HL-60 (cell line): ENCODE results near the gene EPHB2.

Experiments used
- DNase-seq, 2 experiments: peaks; one replicate each; pipeline ENCODE4 v3.0.0-alpha.2; 2010 to 2020; ENCODE audit warnings: low read depth in 1 of 2, low spot score in 1 of 2
- H3K27ac ChIP-seq: fragments of 250-450 bp; sonication (Bioruptor Pico); replicated peaks from 2 replicates; pipeline ENCODE4 v1.5.1; 2020; ENCODE audit warnings: mild to moderate bottlenecking, moderate library complexity
- H3K27me3 ChIP-seq: fragments of 250-450 bp; sonication (Bioruptor Pico); 2 replicates; pipeline ENCODE4 v1.5.1; 2021; ENCODE audit warnings: mild to moderate bottlenecking, moderate library complexity; ENCODE audit not compliant: insufficient read depth, poor library complexity, severe bottlenecking
- H3K4me3 ChIP-seq: replicated peaks from 2 replicates; pipeline ENCODE4 v1.5.1; 2011; ENCODE audit warnings: mild to moderate bottlenecking, control low read depth, low read length; ENCODE audit not compliant: insufficient read depth
- GABPA ChIP-seq: IDR thresholded peaks from 2 replicates; pipeline ENCODE4 v1.6.1; 2012; ENCODE audit warnings: low read depth
- POLR2AphosphoS5 ChIP-seq: IDR thresholded peaks from 2 replicates; pipeline ENCODE4 v1.6.1; 2012; ENCODE audit warnings: low read depth
- SPI1 ChIP-seq: IDR thresholded peaks from 2 replicates; pipeline ENCODE4 v1.6.1; 2012; ENCODE audit warnings: low read depth, mild to moderate bottlenecking, borderline replicate concordance
- TF ChIP-seq, protein P1 (sequence below): IDR thresholded peaks from 2 replicates; pipeline ENCODE4 v1.6.1; 2012; ENCODE audit warnings: low read depth; ENCODE audit not compliant: insufficient replicate concordance
- TF ChIP-seq, protein P2 (sequence below): IDR thresholded peaks from one replicate; pipeline ENCODE4 v1.5.1; 2011; ENCODE audit warnings: low read length, control low read depth, inconsistent platforms; ENCODE audit not compliant: insufficient read depth

Gene EPHB2

DNA sequence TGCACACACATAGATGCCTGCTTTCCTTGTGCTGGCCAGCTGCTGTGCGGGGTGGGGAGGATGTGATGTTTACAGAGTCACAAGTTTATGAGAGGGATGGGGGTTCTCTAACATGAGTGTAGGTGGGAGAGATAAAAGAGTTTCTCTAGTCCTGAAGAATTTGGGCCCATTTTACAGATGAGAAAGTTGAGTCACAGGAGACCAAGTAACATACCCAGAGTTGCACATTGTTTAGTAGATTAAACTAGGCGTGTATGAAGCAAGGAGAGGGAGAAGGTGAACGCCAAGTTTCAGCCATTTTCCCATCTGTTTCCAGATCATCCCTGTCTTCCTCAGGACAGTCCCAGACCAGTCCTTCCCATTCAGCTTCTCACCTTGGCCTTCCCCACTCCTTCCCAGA lies 126.7 kb downstream of the EPHB2 start:
- H3K4me3 ChIP-seq, result no peak overlapping the region
- no peak overlapping the region for H3K27ac ChIP-seq
- DNase-seq, result no peak
- H3K27me3 ChIP-seq, result peaks cover 3% of the 10 kb centered on the region
- TF ChIP-seq, protein P1, sequence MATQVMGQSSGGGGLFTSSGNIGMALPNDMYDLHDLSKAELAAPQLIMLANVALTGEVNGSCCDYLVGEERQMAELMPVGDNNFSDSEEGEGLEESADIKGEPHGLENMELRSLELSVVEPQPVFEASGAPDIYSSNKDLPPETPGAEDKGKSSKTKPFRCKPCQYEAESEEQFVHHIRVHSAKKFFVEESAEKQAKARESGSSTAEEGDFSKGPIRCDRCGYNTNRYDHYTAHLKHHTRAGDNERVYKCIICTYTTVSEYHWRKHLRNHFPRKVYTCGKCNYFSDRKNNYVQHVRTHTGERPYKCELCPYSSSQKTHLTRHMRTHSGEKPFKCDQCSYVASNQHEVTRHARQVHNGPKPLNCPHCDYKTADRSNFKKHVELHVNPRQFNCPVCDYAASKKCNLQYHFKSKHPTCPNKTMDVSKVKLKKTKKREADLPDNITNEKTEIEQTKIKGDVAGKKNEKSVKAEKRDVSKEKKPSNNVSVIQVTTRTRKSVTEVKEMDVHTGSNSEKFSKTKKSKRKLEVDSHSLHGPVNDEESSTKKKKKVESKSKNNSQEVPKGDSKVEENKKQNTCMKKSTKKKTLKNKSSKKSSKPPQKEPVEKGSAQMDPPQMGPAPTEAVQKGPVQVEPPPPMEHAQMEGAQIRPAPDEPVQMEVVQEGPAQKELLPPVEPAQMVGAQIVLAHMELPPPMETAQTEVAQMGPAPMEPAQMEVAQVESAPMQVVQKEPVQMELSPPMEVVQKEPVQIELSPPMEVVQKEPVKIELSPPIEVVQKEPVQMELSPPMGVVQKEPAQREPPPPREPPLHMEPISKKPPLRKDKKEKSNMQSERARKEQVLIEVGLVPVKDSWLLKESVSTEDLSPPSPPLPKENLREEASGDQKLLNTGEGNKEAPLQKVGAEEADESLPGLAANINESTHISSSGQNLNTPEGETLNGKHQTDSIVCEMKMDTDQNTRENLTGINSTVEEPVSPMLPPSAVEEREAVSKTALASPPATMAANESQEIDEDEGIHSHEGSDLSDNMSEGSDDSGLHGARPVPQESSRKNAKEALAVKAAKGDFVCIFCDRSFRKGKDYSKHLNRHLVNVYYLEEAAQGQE, result no peak
- TF ChIP-seq GABPA (no peak), SPI1 (no peak), POLR2AphosphoS5 (no peak)
- TF ChIP-seq, protein P2, sequence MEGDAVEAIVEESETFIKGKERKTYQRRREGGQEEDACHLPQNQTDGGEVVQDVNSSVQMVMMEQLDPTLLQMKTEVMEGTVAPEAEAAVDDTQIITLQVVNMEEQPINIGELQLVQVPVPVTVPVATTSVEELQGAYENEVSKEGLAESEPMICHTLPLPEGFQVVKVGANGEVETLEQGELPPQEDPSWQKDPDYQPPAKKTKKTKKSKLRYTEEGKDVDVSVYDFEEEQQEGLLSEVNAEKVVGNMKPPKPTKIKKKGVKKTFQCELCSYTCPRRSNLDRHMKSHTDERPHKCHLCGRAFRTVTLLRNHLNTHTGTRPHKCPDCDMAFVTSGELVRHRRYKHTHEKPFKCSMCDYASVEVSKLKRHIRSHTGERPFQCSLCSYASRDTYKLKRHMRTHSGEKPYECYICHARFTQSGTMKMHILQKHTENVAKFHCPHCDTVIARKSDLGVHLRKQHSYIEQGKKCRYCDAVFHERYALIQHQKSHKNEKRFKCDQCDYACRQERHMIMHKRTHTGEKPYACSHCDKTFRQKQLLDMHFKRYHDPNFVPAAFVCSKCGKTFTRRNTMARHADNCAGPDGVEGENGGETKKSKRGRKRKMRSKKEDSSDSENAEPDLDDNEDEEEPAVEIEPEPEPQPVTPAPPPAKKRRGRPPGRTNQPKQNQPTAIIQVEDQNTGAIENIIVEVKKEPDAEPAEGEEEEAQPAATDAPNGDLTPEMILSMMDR, result no peak

DNA sequence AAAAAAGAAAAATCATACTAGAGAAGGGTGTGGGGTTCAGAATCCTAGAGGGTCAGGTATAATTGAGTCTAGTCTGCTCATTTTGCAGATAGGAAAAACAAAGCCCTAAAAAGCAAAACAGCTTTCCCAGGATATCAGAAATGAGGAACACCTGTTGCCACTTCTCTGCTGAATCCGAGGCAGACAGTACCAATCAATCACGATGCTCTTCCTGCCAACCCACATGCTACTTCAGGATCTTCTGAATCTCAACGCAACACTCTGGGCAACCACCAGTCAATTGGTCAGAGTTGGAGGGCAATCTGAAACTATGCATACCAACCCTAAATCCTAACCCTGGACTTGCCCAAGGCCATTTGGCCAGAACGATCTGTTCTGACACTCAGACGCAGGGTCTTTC lies 128.3 kb downstream of the EPHB2 start:
- DNase-seq, result no peak
- TF ChIP-seq, protein P1, result no peak
- TF ChIP-seq POLR2AphosphoS5 (no peak), SPI1 (no peak), GABPA (no peak)
- TF ChIP-seq, protein P2, result no peak
- Histone ChIP-seq H3K4me3 (no peak overlapping the region), H3K27ac (no peak overlapping the region), H3K27me3 (no peaks in the 10 kb centered on the region)

DNA sequence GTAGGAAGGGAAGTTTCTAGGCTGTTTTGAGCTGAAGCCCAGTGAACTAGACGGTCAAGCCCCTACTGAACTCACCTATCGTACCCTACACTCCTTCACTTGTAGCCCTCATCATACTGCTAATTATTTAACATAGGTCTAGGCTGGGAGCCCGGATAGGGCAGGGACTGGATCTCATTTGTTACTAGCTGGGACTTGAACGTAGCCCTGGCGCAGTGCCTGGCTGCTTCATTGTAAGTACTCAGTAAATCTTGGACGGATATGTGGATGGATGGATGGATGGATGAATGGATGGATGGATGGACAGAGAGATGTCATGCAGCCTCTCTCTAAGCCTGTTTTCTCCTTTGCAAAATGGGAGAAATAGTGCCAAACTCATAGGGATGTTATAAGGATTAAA lies 129.2 kb downstream of the EPHB2 start:
- H3K27ac ChIP-seq, result no peak overlapping the region
- TF ChIP-seq, protein P2, result no peak
- TF ChIP-seq, protein P1, result no peak
- TF ChIP-seq SPI1 (no peak), GABPA (no peak), POLR2AphosphoS5 (no peak)
- no peak for DNase-seq
- H3K27me3 ChIP-seq, result no peaks in the 10 kb centered on the region
- H3K4me3 ChIP-seq, result no peak overlapping the region
